Spleen (tissue), 7 donors: ENCODE data around the gene PDE4D.

Experiments used
- CTCF ChIP-seq, 11 experiments: fragments of 200-600 bp in 7 of 11; fragments of 450-650 bp in 4 of 11; sonication (generic) in 4 of 11; IDR thresholded peaks in 8 of 11; conservative IDR thresholded peaks in 3 of 11; 1 replicate in 7 of 11; 2 replicates in 4 of 11; pipeline versions ENCODE4 v1.4.0 to v1.8.0; 2016 to 2021; ENCODE audit warnings: antibody characterized with exemption in 11 of 11, inconsistent platforms in 4 of 11, mild to moderate bottlenecking in 1 of 11
- POLR2A ChIP-seq, 3 donors: fragments of 450-650 bp; IDR thresholded peaks; one replicate each; pipeline ENCODE4 v1.5.1; 2017; ENCODE audit warnings: antibody characterized with exemption in 3 of 3, mild to moderate bottlenecking in 1 of 3
- donor health status: DM: no; HTN: no; CAD: no; lungs with moderate emphysema.
- donor health status: DM: no; HTN: no; CAD: no.
- donor health status: DM: no; HTN: no; CAD: no.

DNA sequence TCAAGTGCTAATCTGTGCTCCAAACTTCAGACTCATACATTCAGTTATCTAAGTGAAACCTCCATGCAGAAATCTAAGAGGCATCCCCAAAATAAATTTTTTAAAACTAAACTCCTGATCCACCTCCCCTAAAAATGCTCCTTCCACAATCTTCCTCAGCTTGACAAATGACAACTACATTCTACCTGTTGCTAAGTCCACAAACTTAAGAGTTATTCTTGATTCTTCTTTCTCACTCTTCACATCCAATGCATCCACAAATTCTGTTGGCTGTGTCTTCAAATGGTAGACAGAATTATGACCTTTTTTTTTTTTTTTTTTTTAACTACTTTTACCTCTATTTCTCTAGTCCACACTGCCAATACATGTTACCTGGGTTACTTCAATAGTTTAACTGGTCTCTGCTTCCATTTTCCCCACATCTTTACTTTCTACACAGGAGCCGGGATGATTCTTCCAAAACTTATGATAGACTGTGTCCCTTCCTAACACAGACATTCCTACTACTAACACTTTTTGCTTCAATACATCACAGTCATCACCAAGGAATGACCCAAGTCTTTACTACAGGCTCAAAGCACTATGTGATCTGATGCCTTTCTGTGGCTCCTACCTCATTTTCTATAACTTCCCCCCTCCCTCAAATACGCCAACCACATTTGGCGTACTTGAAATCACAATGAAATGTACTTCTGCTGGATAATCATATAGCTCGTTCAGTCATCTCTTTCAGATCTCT lies 143.6 kb downstream of the PDE4D start:
- no peak for TF ChIP-seq CTCF (IDR thresholded peaks at IDR 0.05 in 8 of 11, conservative IDR thresholded peaks at IDR 0.05 in 3 of 11)
- no peak for TF ChIP-seq POLR2A (IDR thresholded peaks at IDR 0.05)
